SKM-1 treated with dmso at 0.1 percent for 144 hours (cell line): ENCODE data around the gene RRAS2.

Source experiments
- DNase-seq: peaks from one replicate; lab custom pipeline; 2025; ENCODE audit not compliant: unreplicated experiment; lab: John Stamatoyannopoulos, UW

RRAS2 gene

DNA sequence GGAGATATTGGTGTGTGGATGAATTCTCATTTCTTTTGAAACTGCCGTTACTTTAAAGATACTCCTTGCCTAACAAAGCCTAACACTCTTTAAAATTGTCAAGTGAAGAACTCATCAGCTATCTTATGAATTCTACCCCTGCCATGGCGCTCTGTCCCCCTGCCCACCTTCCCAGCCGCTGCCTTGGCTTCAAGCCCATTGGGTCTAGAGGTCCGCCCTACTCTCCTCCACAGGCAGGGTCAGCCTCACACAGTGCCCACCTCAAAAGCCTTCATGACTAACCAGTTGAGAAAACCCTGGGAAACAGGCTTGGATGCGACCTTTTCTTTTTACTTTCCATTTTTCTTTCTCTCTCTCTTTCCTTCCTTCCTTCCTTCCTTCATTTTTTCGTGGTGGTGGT, 128.6 kb downstream of the RRAS2 start:
- DNase-seq: no peak

DNA sequence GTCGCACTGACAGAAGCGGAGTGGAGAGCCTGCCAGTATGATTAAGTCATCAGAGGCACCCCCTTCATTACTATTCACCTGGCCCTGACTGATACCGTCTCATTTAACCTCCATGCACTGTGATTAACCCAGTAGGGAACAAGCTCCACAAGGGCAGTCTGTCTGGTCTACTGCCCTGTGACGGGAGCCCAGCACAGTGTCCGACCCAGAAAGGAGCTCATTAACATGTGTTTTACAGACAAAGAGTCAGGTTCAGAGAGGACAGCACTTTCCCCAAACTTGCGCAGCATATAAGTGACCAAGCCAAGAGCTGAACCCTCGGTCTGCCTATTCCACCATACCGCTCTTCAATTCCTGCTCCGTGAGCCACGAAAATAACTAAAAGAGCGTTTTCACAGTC, 129.5 kb downstream of the RRAS2 start:
- DNase-seq: no peak

DNA sequence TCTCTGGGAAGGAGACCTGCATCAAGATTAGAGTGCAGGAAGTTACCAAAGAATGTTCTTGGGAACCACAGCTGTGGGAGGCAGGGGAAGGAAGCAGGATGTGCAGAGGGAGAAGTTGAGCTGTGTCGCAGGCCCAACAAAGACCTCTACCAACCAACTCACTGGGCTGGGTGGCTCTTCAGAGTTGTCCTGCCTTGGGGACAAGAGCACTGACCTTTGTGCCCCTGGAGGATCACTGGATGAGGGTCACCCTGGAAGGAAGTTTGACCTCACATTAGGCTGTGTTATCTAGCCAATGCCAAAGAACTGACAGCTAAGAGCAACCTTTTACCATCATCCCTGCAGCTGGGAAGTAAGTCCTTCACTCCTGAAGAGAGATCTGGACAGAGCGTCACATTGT, 130.6 kb downstream of the RRAS2 start:
- DNase-seq: no peak
